HepG2 (cell line): ENCODE results near the gene CCDC183. TPM values are rescaled to one million over a fixed set of nuclear protein-coding genes. Genes with fewer than 3 reads are reported as not detected.
"Not testable (repeated sequence)": the region's sequence is repeated elsewhere in the genome, so short reads cannot be mapped to it uniquely, and the experiment has no call there.

Experiments
- ATAC-seq: fragments of 200-7000 bp; cut with Tn5 transposase; 3 replicates; pipeline ENCODE4 v1.9.1; 2020; ENCODE audit warnings: mild to moderate bottlenecking, moderate library complexity
- BruUV-seq: library from RNA; stranded (reverse); fragments of 400-500 nt; replicated peaks from 2 replicates; lab custom pipeline; 2021; lab: Mats Ljungman, UMichigan
- CTCF ChIA-PET: fragments of 300-600 bp; formaldehyde crosslinking; extraction: SDS; loops from one replicate; lab custom pipeline; 2021; ENCODE audit warnings: low total read pairs, inconsistent platforms, low intra/inter-chr PET ratio; lab: Yijun Ruan, JAX
- POLR2A ChIA-PET: fragments of 350-600 bp; sonication (Branson Sonifier 250); formaldehyde crosslinking; loops from one replicate; lab custom pipeline; 2020; ENCODE audit warnings: antibody characterized with exemption, inconsistent platforms; lab: Yijun Ruan, JAX
- DNase-seq: peaks from one replicate; pipeline ENCODE4 v3.0.0-alpha.2; 2015; ENCODE audit warnings: low spot score
- FAIRE-seq: peaks from 3 replicates; lab custom pipeline; 2011; peaks lifted over from hg19 to GRCh38; lab: Jason Lieb, UNC
- H2AFZ ChIP-seq: one replicate; pipeline ENCODE4 v1.6.1; 2011; ENCODE audit warnings: low read length, inconsistent platforms
- H3K27ac ChIP-seq: fragments of 300-600 bp; 3 replicates; pipeline ENCODE4 v1.8.0; 2011; ENCODE audit warnings: mixed run types, mild to moderate bottlenecking, mixed read lengths, low read length, inconsistent platforms; ENCODE audit not compliant: insufficient read depth; ENCODE audit errors: extremely low read length
- H3K27me3 ChIP-seq, 2 experiments: fragments of 200-600 bp in 1 of 2; 2 replicates in 1 of 2; 3 replicates in 1 of 2; pipeline versions ENCODE4 v1.6.0 to v1.8.0; 2011; ENCODE audit warnings: low read length in 2 of 2, mild to moderate bottlenecking in 2 of 2, moderate library complexity in 2 of 2, inconsistent platforms in 1 of 2; ENCODE audit not compliant: insufficient read depth in 2 of 2, control insufficient read depth in 1 of 2
- H3K36me3 ChIP-seq, 2 experiments: fragments of 200-600 bp in 1 of 2; replicated peaks in 1 of 2; 2 replicates in 1 of 2; 3 replicates in 1 of 2; pipeline versions ENCODE4 v1.5.1 to v1.8.0; 2011; ENCODE audit warnings: low read length in 2 of 2, inconsistent platforms in 1 of 2; ENCODE audit not compliant: insufficient read depth in 2 of 2, control insufficient read depth in 1 of 2
- H3K4me1 ChIP-seq: 2 replicates; pipeline ENCODE4 v1.5.1; 2012; ENCODE audit warnings: low read length, inconsistent platforms; ENCODE audit not compliant: insufficient read depth
- H3K4me2 ChIP-seq: 2 replicates; pipeline ENCODE4 v1.6.0; 2011; ENCODE audit warnings: low read depth, low read length, inconsistent platforms
- H3K4me3 ChIP-seq, 3 experiments: fragments of 200-600 bp in 1 of 3; sonication (generic), shearing (Covaris generic) in 1 of 3; replicated peaks in 1 of 3; 2 replicates each; pipeline ENCODE4 v1.5.1; 2011 to 2016; ENCODE audit warnings: low read length in 3 of 3, inconsistent platforms in 2 of 3, low read depth in 2 of 3, mild to moderate bottlenecking in 2 of 3, control low read depth in 1 of 3, mixed read lengths in 1 of 3; ENCODE audit not compliant: insufficient read depth in 1 of 3
- H3K79me2 ChIP-seq: one replicate; pipeline ENCODE4 v1.6.1; 2011; ENCODE audit warnings: low read length, inconsistent platforms; ENCODE audit not compliant: insufficient read depth
- H3K9ac ChIP-seq: 2 replicates; pipeline ENCODE4 v1.6.0; 2011; ENCODE audit warnings: mild to moderate bottlenecking, low read depth, low read length, inconsistent platforms; ENCODE audit not compliant: insufficient read depth
- H3K9me3 ChIP-seq: 2 replicates; pipeline ENCODE4 v1.5.1; 2012; ENCODE audit warnings: mild to moderate bottlenecking, low read length
- H4K20me1 ChIP-seq: 2 replicates; pipeline ENCODE4 v1.6.0; 2011; ENCODE audit warnings: inconsistent platforms, mild to moderate bottlenecking, low read length, moderate library complexity; ENCODE audit not compliant: insufficient read depth
- AKAP8 ChIP-seq: sonication (generic); formaldehyde crosslinking; IDR thresholded peaks from 2 replicates; pipeline ENCODE4 v1.5.1; 2020; ENCODE audit warnings: mild to moderate bottlenecking, missing genetic modification reagents
- ARNTL ChIP-seq: sonication (generic); formaldehyde crosslinking; IDR thresholded peaks from 2 replicates; pipeline ENCODE4 v1.4.0; 2020; ENCODE audit warnings: mild to moderate bottlenecking, missing genetic modification reagents
- BATF2 ChIP-seq: sonication (generic); formaldehyde crosslinking; IDR thresholded peaks from 2 replicates; pipeline ENCODE4 v1.8.0; 2022; ENCODE audit warnings: mild to moderate bottlenecking, missing genetic modification reagents, moderate library complexity
- CEBPG ChIP-seq: IDR thresholded peaks from 2 replicates; pipeline ENCODE4 v1.6.1; 2016
- CREM ChIP-seq, 2 experiments: sonication (generic) in 1 of 2; formaldehyde crosslinking in 1 of 2; IDR thresholded peaks; 2 replicates each; pipeline versions ENCODE4 v1.4.0 to v1.6.1; 2016 to 2020; ENCODE audit warnings: antibody characterized with exemption in 1 of 2, mild to moderate bottlenecking in 1 of 2, missing genetic modification reagents in 1 of 2
- ERF ChIP-seq: IDR thresholded peaks from 2 replicates; pipeline ENCODE4 v1.6.1; 2018; ENCODE audit warnings: missing biosample characterization, missing genetic modification reagents
- HIC2 ChIP-seq: sonication (generic); formaldehyde crosslinking; IDR thresholded peaks from 2 replicates; pipeline ENCODE4 v1.9.0; 2022; ENCODE audit warnings: low read depth, missing genetic modification reagents
- KAT8 ChIP-seq: IDR thresholded peaks from 2 replicates; pipeline ENCODE4 v1.6.1; 2016; ENCODE audit warnings: missing genetic modification reagents, missing compliant biosample characterization
- MED1 ChIP-seq: sonication (generic); formaldehyde crosslinking; IDR thresholded peaks from 2 replicates; pipeline ENCODE4 v1.4.0; 2020; ENCODE audit warnings: missing genetic modification reagents
- NR2F6 ChIP-seq, 2 experiments: IDR thresholded peaks; 2 replicates each; pipeline ENCODE4 v1.6.1; 2016; ENCODE audit warnings: antibody characterized with exemption in 1 of 2, mild to moderate bottlenecking in 1 of 2
- POLR2AphosphoS5 ChIP-seq: IDR thresholded peaks from 2 replicates; pipeline ENCODE4 v1.6.1; 2012; ENCODE audit warnings: low read depth, low read length
- POLR2G ChIP-seq: fragments of 200-400 bp; formaldehyde crosslinking; IDR thresholded peaks from 2 replicates; pipeline ENCODE4 v1.6.1; 2018; ENCODE audit warnings: mild to moderate bottlenecking, low read depth, low read length, moderate library complexity
- SOX13 ChIP-seq, 3 experiments: fragments of 450-650 bp in 1 of 3; sonication (generic) in 1 of 3; formaldehyde crosslinking in 1 of 3; IDR thresholded peaks in 2 of 3; conservative IDR thresholded peaks in 1 of 3; 2 replicates each; pipeline versions ENCODE4 v1.5.0 to v1.6.1; 2016 to 2020; ENCODE audit warnings: antibody characterized with exemption in 1 of 3, mild to moderate bottlenecking in 1 of 3, missing compliant biosample characterization in 1 of 3, missing genetic modification reagents in 1 of 3, moderate library complexity in 1 of 3
- SOX5 ChIP-seq: IDR thresholded peaks from 2 replicates; pipeline ENCODE4 v1.6.1; 2016; ENCODE audit warnings: borderline replicate concordance
- TEAD3 ChIP-seq: optimal IDR thresholded peaks from 2 replicates; pipeline ENCODE3; 2016; ENCODE audit warnings: borderline replicate concordance
- ZBTB42 ChIP-seq: sonication (generic); formaldehyde crosslinking; IDR thresholded peaks from 2 replicates; pipeline ENCODE4 v1.5.0; 2020; ENCODE audit warnings: mild to moderate bottlenecking, missing genetic modification reagents
- ZNF296 ChIP-seq: sonication (generic); formaldehyde crosslinking; conservative IDR thresholded peaks from 2 replicates; pipeline ENCODE4 v1.5.0; 2020; ENCODE audit warnings: mild to moderate bottlenecking, missing genetic modification reagents
- ZNF431 ChIP-seq: sonication (generic); formaldehyde crosslinking; IDR thresholded peaks from 2 replicates; pipeline ENCODE4 v1.9.0; 2022; ENCODE audit warnings: missing genetic modification reagents, low read depth, mild to moderate bottlenecking, borderline replicate concordance
- ZNF792 ChIP-seq: IDR thresholded peaks from 2 replicates; pipeline ENCODE4 v1.6.1; 2016
- ZSCAN29 ChIP-seq: sonication (generic); formaldehyde crosslinking; conservative IDR thresholded peaks from 2 replicates; pipeline ENCODE4 v1.4.0; 2020; ENCODE audit warnings: mild to moderate bottlenecking, missing genetic modification reagents
- WGBS: methylation state at CpG from one replicate; pipeline ENCODE4 v1.1.6; 2017; ENCODE audit warnings: low lambda C conversion rate; 5-methylcytosine and 5-hydroxymethylcytosine counted together
- in situ Hi-C: cut with HindIII; loops from 2 replicates; pipeline ENCODE4 v1.10.0; 2017; ENCODE audit warnings: low pct_unique_long_range_greater_than_20kb; ENCODE audit not compliant: extremely low pct_ligation_motif_present
- intact Hi-C: fragments of 100-400 bp; cut with micrococcal nuclease; formaldehyde crosslinking; loops from one replicate; pipeline ENCODE4 v1.10.0; 2022; ENCODE audit not compliant: unreplicated experiment
- polyA plus RNA-seq, 8 experiments: library from polyadenylated mRNA; depleted of rRNA in 3 of 8; stranded (reverse) in 7 of 8; unstranded in 1 of 8; fragments of >200 nt; fragmentation: Illumina TruSeq in 4 of 8; extraction: Trizol in 4 of 8; gene quantifications; 2 replicates each; pipeline versions ENCODE4 v1.2.1 to v1.2.3, GENCODE V29; 2011 to 2016; ENCODE audit warnings: low read depth in 4 of 8, missing spikeins in 1 of 8, mixed read lengths in 1 of 8; ENCODE audit not compliant: insufficient read depth in 1 of 8
- total RNA-seq, 5 experiments: library from RNA; depleted of rRNA; stranded (reverse); fragments of >200 nt; fragmentation: Illumina TruSeq; extraction: Trizol; gene quantifications; 2 replicates each; pipeline ENCODE4 v1.2.3, GENCODE V29; 2016; ENCODE audit warnings: low read depth in 1 of 5

Gene CCDC183
- total and polyA plus RNA-seq, 2 of the 13 experiments (the other 11 are each of a cell fraction or from before 2014, with no cell fraction given), result 5.0 to 66.4 TPM

GRCh38 chr9:136796775-136797347, 723 bp downstream of the CCDC183 start:
- DNase-seq; H3K4me3 ChIP-seq; H3K27me3 ChIP-seq; FAIRE-seq; ATAC-seq; H4K20me1 ChIP-seq; H2AFZ ChIP-seq; POLR2A ChIA-PET; H3K9me3 ChIP-seq; intact Hi-C loops; H3K9ac ChIP-seq; in situ Hi-C loops; BruUV-seq; CTCF ChIA-PET; TF ChIP-seq CREM (CRISPR knock-in tag; IDR thresholded peaks at IDR 0.05); SOX13 (CRISPR knock-in tag; conservative IDR thresholded peaks at IDR 0.05 in 1 of 2, IDR thresholded peaks at IDR 0.05 in 1 of 2); NR2F6 (IDR thresholded peaks at IDR 0.05): not testable (repeated sequence)
- H3K36me3 ChIP-seq, result 0 out of 5 replicates have a peak, but pooled peaks cover 0 to 12% of the 10 kb centered on the region in 2 experiments
- H3K4me1 ChIP-seq, result peaks cover 79% of the 10 kb centered on the region
- peak overlapping the region; percentile 53 for H3K27ac ChIP-seq
- H3K4me2 ChIP-seq, result peak overlapping the region; percentile 48
- 6% methylated on average over 9 of the region's 10 CpGs for WGBS
- H3K79me2 ChIP-seq, result peaks cover 46% of the 10 kb centered on the region
- TF ChIP-seq CREM (IDR thresholded peaks at IDR 0.05), result peak; percentile 47; the same call in 1 of the 2 replicates
- 0 out of 2 replicates have a peak, but pooled peaks have one; percentile 67 for TF ChIP-seq ZNF431 (CRISPR knock-in tag)
- peak; percentile 39; the same call in 1 of the 2 replicates for TF ChIP-seq ZBTB42 (CRISPR knock-in tag)
- peak; percentile 27 for TF ChIP-seq TEAD3 (CRISPR knock-in tag)
- TF ChIP-seq SOX5, result peak; percentile 30; the same call in 1 of the 2 replicates
- TF ChIP-seq ZSCAN29 (CRISPR knock-in tag), result 0 out of 2 replicates have a peak, but pooled peaks have one; percentile 52
- TF ChIP-seq HIC2 (CRISPR knock-in tag), result peak; percentile 39; the same call in 1 of the 2 replicates
- TF ChIP-seq POLR2G, result peak; percentile 56; the same call in 1 of the 2 replicates
- 0 out of 2 replicates have a peak, but pooled peaks have one; percentile 19 for TF ChIP-seq CEBPG
- peak; percentile 95 for TF ChIP-seq MED1 (CRISPR knock-in tag)
- 0 out of 2 replicates have a peak, but pooled peaks have one; percentile 12 for TF ChIP-seq SOX13 (IDR thresholded peaks at IDR 0.05)
- peak; percentile 28; the same call in 1 of the 2 replicates for TF ChIP-seq ERF (CRISPR knock-in tag)
- 0 out of 2 replicates have a peak, but pooled peaks have one; percentile 15 for TF ChIP-seq KAT8 (CRISPR knock-in tag)
- TF ChIP-seq POLR2AphosphoS5, result peak; percentile 36; the same call in 1 of the 2 replicates
- peak; percentile 99 for TF ChIP-seq AKAP8 (CRISPR knock-in tag)
- TF ChIP-seq ZNF792 (CRISPR knock-in tag), result 0 out of 2 replicates have a peak, but pooled peaks have one; percentile 28
- TF ChIP-seq BATF2 (CRISPR knock-in tag), result peak; percentile 20; the same call in 1 of the 2 replicates
- peak; percentile 69; the same call in 1 of the 2 replicates for TF ChIP-seq ARNTL (CRISPR knock-in tag)
- peak; percentile 41; the same call in 1 of the 2 replicates for TF ChIP-seq NR2F6 (CRISPR knock-in tag; IDR thresholded peaks at IDR 0.05)
- TF ChIP-seq ZNF296 (CRISPR knock-in tag), result 0 out of 2 replicates have a peak, but pooled peaks have one; percentile 25
